Measurements from ENCODE around the gene BCHE.

The BCHE gene

GRCh38 chr3:165746874-165747273 is 90.3 kb downstream of the BCHE start:
- H3K4me3 ChIP-seq (ENCODE audit: low read depth, low read length), result no peak overlapping the region
- ChIA-PET CTCF (no interaction called here), POLR2A (no interaction called here)
- no peak for DNase-seq (ENCODE audit: low read depth, low spot score)
- TF ChIP-seq, protein P1, sequence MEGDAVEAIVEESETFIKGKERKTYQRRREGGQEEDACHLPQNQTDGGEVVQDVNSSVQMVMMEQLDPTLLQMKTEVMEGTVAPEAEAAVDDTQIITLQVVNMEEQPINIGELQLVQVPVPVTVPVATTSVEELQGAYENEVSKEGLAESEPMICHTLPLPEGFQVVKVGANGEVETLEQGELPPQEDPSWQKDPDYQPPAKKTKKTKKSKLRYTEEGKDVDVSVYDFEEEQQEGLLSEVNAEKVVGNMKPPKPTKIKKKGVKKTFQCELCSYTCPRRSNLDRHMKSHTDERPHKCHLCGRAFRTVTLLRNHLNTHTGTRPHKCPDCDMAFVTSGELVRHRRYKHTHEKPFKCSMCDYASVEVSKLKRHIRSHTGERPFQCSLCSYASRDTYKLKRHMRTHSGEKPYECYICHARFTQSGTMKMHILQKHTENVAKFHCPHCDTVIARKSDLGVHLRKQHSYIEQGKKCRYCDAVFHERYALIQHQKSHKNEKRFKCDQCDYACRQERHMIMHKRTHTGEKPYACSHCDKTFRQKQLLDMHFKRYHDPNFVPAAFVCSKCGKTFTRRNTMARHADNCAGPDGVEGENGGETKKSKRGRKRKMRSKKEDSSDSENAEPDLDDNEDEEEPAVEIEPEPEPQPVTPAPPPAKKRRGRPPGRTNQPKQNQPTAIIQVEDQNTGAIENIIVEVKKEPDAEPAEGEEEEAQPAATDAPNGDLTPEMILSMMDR (IDR thresholded peaks at IDR 0.05; ENCODE audit: insufficient read depth, low read length, missing control alignments), result no peak

DNA sequence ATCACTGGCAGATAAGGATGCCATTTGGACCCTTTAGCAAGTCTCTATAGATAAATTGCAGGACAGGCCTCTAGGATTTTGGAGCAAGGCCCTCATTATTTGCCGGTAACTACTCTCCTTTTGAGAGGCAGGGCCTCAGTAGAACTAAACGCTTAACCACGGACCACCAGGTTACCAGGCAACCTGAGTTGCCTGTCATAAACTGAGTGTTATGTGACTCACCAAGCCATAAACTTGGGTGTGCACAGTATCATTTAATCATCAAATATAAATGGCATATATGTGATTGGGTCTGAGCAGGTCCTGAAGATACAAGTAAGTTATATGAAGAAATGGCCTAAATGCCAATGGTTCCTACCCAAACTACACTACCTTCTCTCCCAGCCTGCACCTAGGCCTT is 93.2 kb downstream of the BCHE start:
- no peak overlapping the region for H3K4me3 ChIP-seq (ENCODE audit: low read depth, low read length)
- no peak for DNase-seq (ENCODE audit: low read depth, low spot score)
- ChIA-PET CTCF (no interaction called here), POLR2A (no interaction called here)
- TF ChIP-seq, protein P1 (IDR thresholded peaks at IDR 0.05; ENCODE audit: insufficient read depth, low read length, missing control alignments), result no peak

DNA sequence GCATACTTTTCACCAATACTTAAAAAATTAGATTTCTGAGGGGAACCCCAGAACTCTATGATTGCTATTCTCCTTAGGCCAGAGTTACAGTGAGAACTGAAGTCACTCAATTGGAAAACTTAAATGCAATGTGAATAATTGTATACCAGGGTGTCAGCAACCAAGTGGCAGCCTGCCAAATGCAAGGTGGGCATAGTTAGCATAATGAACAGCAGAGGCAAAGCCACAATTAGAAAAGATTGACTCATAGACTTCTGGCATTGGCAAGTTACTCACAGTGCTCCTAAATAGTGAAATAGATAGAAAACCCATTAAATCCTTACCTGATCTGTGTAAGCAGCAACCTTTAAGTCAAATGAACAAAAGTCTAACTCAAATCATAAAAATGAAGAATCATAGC is 94.9 kb downstream of the BCHE start:
- DNase-seq (ENCODE audit: low read depth, low spot score), result no peak
- TF ChIP-seq, protein P1 (IDR thresholded peaks at IDR 0.05; ENCODE audit: insufficient read depth, low read length, missing control alignments), result no peak
- no peak overlapping the region for H3K4me3 ChIP-seq (ENCODE audit: low read depth, low read length)
- POLR2A ChIA-PET, result no interaction called here
- CTCF ChIA-PET, result no interaction called here

GRCh38 chr3:165729756-165730155 is 107.5 kb downstream of the BCHE start:
- ChIA-PET CTCF (no interaction called here), POLR2A (no interaction called here)
- DNase-seq (ENCODE audit: low read depth, low spot score), result no peak
- H3K4me3 ChIP-seq (ENCODE audit: low read depth, low read length), result no peak overlapping the region
- TF ChIP-seq, protein P1 (IDR thresholded peaks at IDR 0.05; ENCODE audit: insufficient read depth, low read length, missing control alignments), result no peak

DNA sequence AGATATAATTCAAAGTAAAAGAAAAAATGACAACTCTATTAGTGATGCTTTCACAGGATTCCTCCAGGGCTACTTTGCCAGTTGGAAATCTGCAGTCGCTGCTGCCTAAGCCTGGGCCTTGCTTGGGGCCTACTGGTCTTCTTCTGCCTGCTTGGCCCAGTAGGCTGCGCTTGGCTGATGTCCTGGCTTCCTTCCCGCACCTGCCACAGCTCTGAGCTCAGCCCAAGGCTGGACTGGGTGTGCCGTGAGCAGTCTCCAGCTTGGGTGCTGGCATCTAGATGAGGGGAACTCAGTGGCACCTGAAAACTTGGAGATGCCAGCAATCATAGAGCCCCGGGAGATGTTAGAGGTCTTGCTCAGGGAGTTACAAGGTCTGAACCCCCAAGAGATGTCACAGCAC is 108.3 kb downstream of the BCHE start:
- TF ChIP-seq, protein P1 (IDR thresholded peaks at IDR 0.05; ENCODE audit: insufficient read depth, low read length, missing control alignments), result no peak
- ChIA-PET CTCF (no interaction called here), POLR2A (no interaction called here)
- DNase-seq (ENCODE audit: low read depth, low spot score), result no peak
- H3K4me3 ChIP-seq (ENCODE audit: low read depth, low read length), result no peak overlapping the region

GRCh38 chr3:165725296-165725695 is 111.9 kb downstream of the BCHE start:
- ChIA-PET POLR2A (no interaction called here), CTCF (interaction anchor here (1.0 kb wide), 1 partner anchor 10 kb away, joined by 3 read pairs; no protein-coding TSS in a partner anchor)

More at GRCh38 chr3:165725296-165725695, 111.9 kb downstream of the BCHE start:
- TF ChIP-seq, protein P1 (IDR thresholded peaks at IDR 0.05; ENCODE audit: insufficient read depth, low read length, missing control alignments), result no peak
- DNase-seq (ENCODE audit: low read depth, low spot score), result no peak
- H3K4me3 ChIP-seq (ENCODE audit: low read depth, low read length), result no peak overlapping the region
